K562 (cell line): ENCODE results near the gene PSMA7.

Experiments used
- ARHGAP35 ChIP-seq: fragments of 450-650 bp; IDR thresholded peaks from 2 replicates; pipeline ENCODE4 v1.6.1; 2018; ENCODE audit not compliant: partially characterized antibody
- EP300 ChIP-seq: IDR thresholded peaks from 2 replicates; pipeline ENCODE4 v1.6.1; 2012; ENCODE audit warnings: low read length, improper control_type of control experiment
- TF ChIP-seq, protein P1 (sequence below): conservative IDR thresholded peaks from 2 replicates; pipeline ENCODE4 v1.6.1; 2011; ENCODE audit warnings: low read depth, mild to moderate bottlenecking, low read length; ENCODE audit not compliant: control insufficient read depth
- TF ChIP-seq, protein P2 (sequence below), 2 experiments: fragments of 450-650 bp; conservative IDR thresholded peaks; 2 replicates each; pipeline ENCODE4 v1.6.1; 2017; ENCODE audit warnings: mild to moderate bottlenecking in 2 of 2, moderate library complexity in 2 of 2

DNA sequence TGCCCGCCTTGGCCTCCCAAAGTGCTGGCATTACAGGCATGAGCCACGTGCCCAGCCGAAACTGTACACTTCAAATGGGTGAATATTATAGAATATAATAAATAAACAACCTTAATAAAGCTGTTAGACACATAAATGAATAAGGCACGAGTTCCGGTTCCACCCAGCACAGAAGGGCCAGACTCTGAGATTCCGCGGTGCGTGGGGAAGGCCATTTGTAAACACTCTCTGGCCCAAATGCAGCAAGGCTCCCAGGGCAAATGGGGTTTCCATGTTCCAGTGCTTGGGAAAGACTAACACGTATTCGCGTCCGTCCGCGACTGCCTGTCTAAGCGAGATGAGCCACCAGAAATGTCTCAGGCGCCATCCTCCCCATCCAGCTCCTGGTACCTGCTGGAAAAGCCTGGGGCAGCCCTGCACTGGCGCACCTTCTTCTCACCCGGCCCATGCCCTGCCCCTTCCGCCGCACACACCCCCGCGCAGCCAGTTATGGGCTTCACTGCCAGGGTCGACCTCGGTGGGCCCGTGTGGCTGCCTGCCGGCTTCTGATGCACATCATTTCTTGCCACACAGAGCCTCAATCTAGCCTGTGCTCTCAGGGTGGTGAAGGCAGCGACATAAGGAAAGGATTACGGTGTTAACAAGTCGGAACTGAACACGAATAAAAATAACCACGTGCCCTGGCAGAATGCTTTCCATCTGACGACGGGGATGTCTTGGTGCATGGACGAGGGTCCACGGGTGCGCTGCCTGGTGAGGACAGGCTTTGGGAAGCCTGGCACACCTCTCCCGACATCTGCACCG lies 26.4 kb downstream of the PSMA7 start:
- TF ChIP-seq EP300 = no peak
- TF ChIP-seq ARHGAP35 = no peak
- TF ChIP-seq, protein P1, sequence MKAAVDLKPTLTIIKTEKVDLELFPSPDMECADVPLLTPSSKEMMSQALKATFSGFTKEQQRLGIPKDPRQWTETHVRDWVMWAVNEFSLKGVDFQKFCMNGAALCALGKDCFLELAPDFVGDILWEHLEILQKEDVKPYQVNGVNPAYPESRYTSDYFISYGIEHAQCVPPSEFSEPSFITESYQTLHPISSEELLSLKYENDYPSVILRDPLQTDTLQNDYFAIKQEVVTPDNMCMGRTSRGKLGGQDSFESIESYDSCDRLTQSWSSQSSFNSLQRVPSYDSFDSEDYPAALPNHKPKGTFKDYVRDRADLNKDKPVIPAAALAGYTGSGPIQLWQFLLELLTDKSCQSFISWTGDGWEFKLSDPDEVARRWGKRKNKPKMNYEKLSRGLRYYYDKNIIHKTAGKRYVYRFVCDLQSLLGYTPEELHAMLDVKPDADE = no peak
- TF ChIP-seq, protein P2, sequence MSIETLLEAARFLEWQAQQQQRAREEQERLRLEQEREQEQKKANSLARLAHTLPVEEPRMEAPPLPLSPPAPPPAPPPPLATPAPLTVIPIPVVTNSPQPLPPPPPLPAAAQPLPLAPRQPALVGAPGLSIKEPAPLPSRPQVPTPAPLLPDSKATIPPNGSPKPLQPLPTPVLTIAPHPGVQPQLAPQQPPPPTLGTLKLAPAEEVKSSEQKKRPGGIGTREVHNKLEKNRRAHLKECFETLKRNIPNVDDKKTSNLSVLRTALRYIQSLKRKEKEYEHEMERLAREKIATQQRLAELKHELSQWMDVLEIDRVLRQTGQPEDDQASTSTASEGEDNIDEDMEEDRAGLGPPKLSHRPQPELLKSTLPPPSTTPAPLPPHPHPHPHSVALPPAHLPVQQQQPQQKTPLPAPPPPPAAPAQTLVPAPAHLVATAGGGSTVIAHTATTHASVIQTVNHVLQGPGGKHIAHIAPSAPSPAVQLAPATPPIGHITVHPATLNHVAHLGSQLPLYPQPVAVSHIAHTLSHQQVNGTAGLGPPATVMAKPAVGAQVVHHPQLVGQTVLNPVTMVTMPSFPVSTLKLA (conservative IDR thresholded peaks at IDR 0.05) = no peak
